HCT116 (cell line): ENCODE data around the gene CCDC187. TPM values are rescaled to one million over a fixed set of nuclear protein-coding genes. Genes with fewer than 3 reads are reported as not detected.
"Not testable (repeated sequence)": the region's sequence is repeated elsewhere in the genome, so short reads cannot be mapped to it uniquely, and the experiment has no call there.

Experiments used
- ATAC-seq: fragments of 200-7000 bp; cut with Tn5 transposase; 2 replicates; pipeline ENCODE4 v1.9.1; 2020; ENCODE audit warnings: mild to moderate bottlenecking, moderate library complexity
- BruUV-seq: library from RNA; stranded (reverse); fragments of 400-500 nt; replicated peaks from 2 replicates; lab custom pipeline; 2021; lab: Mats Ljungman, UMichigan
- CTCF ChIA-PET: fragments of 300-600 bp; sonication (Branson Sonifier 250); formaldehyde crosslinking; loops from one replicate; lab custom pipeline; 2021; ENCODE audit warnings: antibody characterized with exemption; lab: Charles Lee
- POLR2A ChIA-PET: fragments of 300-600, 350-600 bp; sonication (Branson Sonifier 250); formaldehyde crosslinking; loops from one replicate; lab custom pipeline; 2021; ENCODE audit warnings: antibody characterized with exemption; lab: Charles Lee
- RAD21 ChIA-PET, 2 experiments: fragments of 300-600 bp; sonication (Branson Sonifier 250); formaldehyde crosslinking; loops; one replicate each; lab custom pipeline; 2023; ENCODE audit warnings: low total read pairs in 2 of 2; ENCODE audit not compliant: uncharacterized antibody in 2 of 2, unreplicated experiment in 2 of 2, low non-redundant PET in 1 of 2; lab: Charles Lee
- DNase-seq: peaks from one replicate; pipeline ENCODE4 v3.0.0-alpha.2; 2010; ENCODE audit warnings: low read depth, low spot score
- H2AFZ ChIP-seq: fragments of 200-600 bp; shearing (Covaris generic), sonication (generic); 2 replicates; pipeline ENCODE4 v1.6.1; 2017; ENCODE audit warnings: low read depth, mixed run types, mixed read lengths, antibody characterized with exemption, low read length; ENCODE audit not compliant: poor library complexity, severe bottlenecking
- H3K27ac ChIP-seq: 2 replicates; pipeline ENCODE4 v1.5.1; 2012; ENCODE audit warnings: low read depth, low read length
- H3K27me3 ChIP-seq: fragments of 200-600 bp; sonication (generic); 2 replicates; pipeline ENCODE4 v1.6.1; 2016; ENCODE audit warnings: mixed run types, low read length, mixed read lengths; ENCODE audit not compliant: insufficient read depth
- H3K36me3 ChIP-seq, 2 experiments: fragments of 200-500 bp in 1 of 2; fragments of 200-600 bp in 1 of 2; sonication (Bioruptor generic) in 1 of 2; sonication (generic) in 1 of 2; 2 replicates each; pipeline versions ENCODE4 v1.5.1 to v1.6.1; 2014 to 2016; ENCODE audit warnings: low read length in 2 of 2, inconsistent platforms in 1 of 2, mixed read lengths in 1 of 2, mixed run types in 1 of 2; ENCODE audit not compliant: insufficient read depth in 2 of 2, control insufficient read depth in 1 of 2
- H3K4me1 ChIP-seq, 2 experiments: fragments of 200-600 bp in 1 of 2; sonication (generic) in 1 of 2; 2 replicates each; pipeline versions ENCODE4 v1.5.1 to v1.6.1; 2012 to 2017; ENCODE audit warnings: low read length in 2 of 2, inconsistent platforms in 1 of 2, mild to moderate bottlenecking in 1 of 2, mixed read lengths in 1 of 2, mixed run types in 1 of 2, moderate library complexity in 1 of 2; ENCODE audit not compliant: insufficient read depth in 2 of 2, control insufficient read depth in 1 of 2
- H3K4me2 ChIP-seq: fragments of 200-600 bp; sonication (generic); 2 replicates; pipeline ENCODE4 v1.6.1; 2017; ENCODE audit warnings: mixed run types, low read length, mixed read lengths
- H3K4me3 ChIP-seq, 2 experiments: fragments of 200-600 bp in 1 of 2; sonication (generic) in 1 of 2; replicated peaks in 1 of 2; 2 replicates each; pipeline ENCODE4 v1.5.1; 2011 to 2016; ENCODE audit warnings: low read length in 2 of 2, control low read depth in 1 of 2, low read depth in 1 of 2, mild to moderate bottlenecking in 1 of 2, mixed read lengths in 1 of 2, mixed run types in 1 of 2
- H3K79me2 ChIP-seq: fragments of 200-600 bp; sonication (generic); 2 replicates; pipeline ENCODE4 v1.6.1; 2017; ENCODE audit warnings: mild to moderate bottlenecking, mixed run types, low read length, moderate library complexity, mixed read lengths; ENCODE audit not compliant: insufficient read depth
- H3K9ac ChIP-seq: fragments of 200-600 bp; sonication (generic); 2 replicates; pipeline ENCODE4 v1.6.1; 2016; ENCODE audit warnings: low read length, mixed read lengths
- H3K9me2 ChIP-seq: fragments of 200-600 bp; sonication (generic), shearing (Covaris generic); 2 replicates; pipeline ENCODE4 v1.6.1; 2017; ENCODE audit warnings: mixed run types, mild to moderate bottlenecking, moderate library complexity; ENCODE audit not compliant: insufficient read depth
- H3K9me3 ChIP-seq, 2 experiments: fragments of 200-500 bp in 1 of 2; fragments of 200-600 bp in 1 of 2; sonication (Bioruptor generic) in 1 of 2; sonication (generic) in 1 of 2; 2 replicates each; pipeline ENCODE4 v1.6.1; 2014 to 2017; ENCODE audit warnings: low read length in 2 of 2, mixed read lengths in 2 of 2, inconsistent platforms in 1 of 2, low read depth in 1 of 2, mild to moderate bottlenecking in 1 of 2, mixed run types in 1 of 2, moderate library complexity in 1 of 2; ENCODE audit not compliant: control insufficient read depth in 1 of 2, insufficient read depth in 1 of 2
- H4K20me1 ChIP-seq: fragments of 200-600 bp; sonication (generic), shearing (Covaris generic); 2 replicates; pipeline ENCODE4 v1.6.1; 2017; ENCODE audit warnings: mixed run types, mild to moderate bottlenecking, moderate library complexity; ENCODE audit not compliant: insufficient read depth
- CBX3 ChIP-seq: IDR thresholded peaks from 2 replicates; pipeline ENCODE4 v1.6.1; 2012; ENCODE audit warnings: low read depth
- EGR1 ChIP-seq: IDR thresholded peaks from 2 replicates; pipeline ENCODE4 v1.6.1; 2012; ENCODE audit warnings: low read depth
- JUND ChIP-seq: IDR thresholded peaks from 2 replicates; pipeline ENCODE4 v1.6.1; 2012
- POLR2A ChIP-seq: IDR thresholded peaks from 2 replicates; pipeline ENCODE4 v1.7.0; 2011; ENCODE audit warnings: borderline replicate concordance; ENCODE audit not compliant: insufficient read depth, insufficient read length; ENCODE audit errors: extremely low read depth
- POLR2AphosphoS5 ChIP-seq: IDR thresholded peaks from 2 replicates; pipeline ENCODE4 v1.6.1; 2011; ENCODE audit warnings: mild to moderate bottlenecking, low read depth, low read length, moderate library complexity
- SIN3A ChIP-seq: IDR thresholded peaks from 2 replicates; pipeline ENCODE4 v1.6.1; 2012; ENCODE audit warnings: low read depth
- SP1 ChIP-seq: IDR thresholded peaks from 2 replicates; pipeline ENCODE4 v1.6.1; 2012; ENCODE audit warnings: low read depth
- SRF ChIP-seq: IDR thresholded peaks from 2 replicates; pipeline ENCODE4 v1.6.1; 2012; ENCODE audit warnings: low read depth
- ZFX ChIP-seq: fragments of 450-650 bp; IDR thresholded peaks from 2 replicates; pipeline ENCODE4 v1.6.1; 2017
- intact Hi-C: fragments of 100-400 bp; cut with micrococcal nuclease; formaldehyde crosslinking; loops from 2 replicates; pipeline ENCODE4 v1.10.0; 2022
- total RNA-seq: library from RNA; stranded (reverse); gene quantifications from one replicate; pipeline ENCODE4 v1.2.1, GENCODE V29; 2021; ENCODE audit not compliant: unreplicated experiment
- TF ChIP-seq, protein P1 (sequence below): IDR thresholded peaks from 2 replicates; pipeline ENCODE4 v1.6.1; 2012

Gene CCDC187
- total RNA-seq, 1 experiment from 2014 or later = 4.6 TPM

DNA sequence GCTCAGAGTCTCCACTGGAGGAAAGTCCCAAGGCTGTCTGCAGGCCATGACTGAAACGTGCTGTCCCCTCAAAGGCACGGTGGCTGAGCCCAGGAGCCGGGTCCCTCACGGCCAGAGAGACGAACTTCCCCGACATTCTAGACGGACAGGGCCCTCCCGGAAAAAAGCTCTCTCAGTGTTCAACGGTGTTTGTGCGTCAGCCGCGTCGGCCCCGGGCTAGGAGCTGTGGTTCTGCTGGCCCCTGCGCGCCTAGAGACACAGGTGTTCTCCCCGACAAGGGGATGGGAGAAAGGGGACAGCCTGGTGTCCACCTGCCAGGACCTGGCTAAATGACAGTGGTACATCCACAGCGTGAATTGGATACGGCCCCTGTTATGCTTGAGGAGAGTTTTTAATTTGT lies 17.7 kb upstream of the CCDC187 start:
- Histone ChIP-seq H3K4me1 (peaks cover 0 to 24% of the 10 kb centered on the region in 2 experiments; a peak in 2 of 4 replicates), H3K36me3 (no peaks in the 10 kb centered on the region), H4K20me1 (no peaks in the 10 kb centered on the region), H3K27ac (no peak overlapping the region), H2AFZ (no peak overlapping the region), H3K9me3 (peaks cover 0 to 2% of the 10 kb centered on the region in 2 experiments; a peak in 1 of 4 replicates), H3K79me2 (no peaks in the 10 kb centered on the region), H3K9me2 (no peaks in the 10 kb centered on the region), H3K27me3 (no peaks in the 10 kb centered on the region), H3K4me2 (no peak overlapping the region), H3K4me3 (no peak overlapping the region), H3K9ac (no peak overlapping the region)
- no TSS peak for BruUV-seq
- ChIA-PET POLR2A (no interaction called here), RAD21 (no interaction called here), CTCF (no interaction called here)
- ATAC-seq (no peak), DNase-seq (no peak)
- TF ChIP-seq ZFX (no peak), EGR1 (no peak), JUND (no peak), POLR2A (no peak), SP1 (no peak), SIN3A (no peak), SRF (no peak), CBX3 (no peak), POLR2AphosphoS5 (no peak)
- TF ChIP-seq, protein P1, sequence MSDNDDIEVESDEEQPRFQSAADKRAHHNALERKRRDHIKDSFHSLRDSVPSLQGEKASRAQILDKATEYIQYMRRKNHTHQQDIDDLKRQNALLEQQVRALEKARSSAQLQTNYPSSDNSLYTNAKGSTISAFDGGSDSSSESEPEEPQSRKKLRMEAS = no peak
- intact Hi-C loops = no loop called here

DNA sequence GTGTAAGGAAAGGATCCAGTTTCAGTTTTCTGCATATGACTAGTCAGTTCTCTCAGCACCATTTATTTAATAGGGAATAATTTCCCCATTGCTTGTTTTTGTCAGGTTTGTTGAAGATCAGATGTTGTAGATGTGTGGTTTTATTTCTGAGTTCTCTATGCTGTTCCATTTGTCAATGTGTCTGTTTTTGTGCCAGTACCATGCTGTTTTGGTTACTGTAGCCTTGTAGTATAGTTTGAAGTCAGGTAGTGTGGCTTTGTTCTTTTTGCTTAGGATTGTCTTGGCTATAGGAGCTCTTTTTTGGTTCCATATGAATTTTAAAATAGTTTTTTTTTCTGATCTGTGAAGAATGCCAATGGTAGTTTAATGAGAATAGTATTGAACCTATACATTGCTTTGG lies 17.1 kb upstream of the CCDC187 start:
- ATAC-seq, intact Hi-C loops: not testable (repeated sequence)

DNA sequence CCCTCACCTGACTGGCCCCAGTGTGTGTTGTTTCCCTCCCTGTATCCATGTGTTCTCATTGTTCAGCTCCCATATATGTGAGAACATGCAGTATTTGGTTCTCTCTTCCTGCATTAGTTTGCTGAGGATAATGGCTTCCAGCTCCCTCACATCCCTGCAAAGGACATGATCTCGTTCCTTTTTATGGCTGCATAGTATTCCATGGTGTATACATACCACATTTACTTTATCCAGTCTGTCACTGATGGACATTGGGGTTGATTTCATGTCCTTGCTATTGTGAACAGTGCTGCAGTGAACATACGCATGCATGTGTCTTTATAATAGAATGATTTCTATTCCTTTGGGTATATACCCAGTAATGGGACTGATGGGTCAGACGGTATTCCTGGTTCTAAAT lies 16.1 kb upstream of the CCDC187 start:
- RAD21 ChIA-PET, H4K20me1 ChIP-seq, H3K27ac ChIP-seq, H3K9ac ChIP-seq, H3K4me3 ChIP-seq, H3K36me3 ChIP-seq, BruUV-seq, H3K27me3 ChIP-seq, H3K79me2 ChIP-seq, H3K4me2 ChIP-seq, POLR2A ChIA-PET, H3K9me2 ChIP-seq, ATAC-seq, intact Hi-C loops, DNase-seq, H2AFZ ChIP-seq: not testable (repeated sequence)
- H3K9me3 ChIP-seq = peaks cover 5 to 16% of the 10 kb centered on the region in 2 experiments; a peak in 2 of 4 replicates
- peaks cover 0 to 18% of the 10 kb centered on the region in 2 experiments; a peak in 2 of 4 replicates for H3K4me1 ChIP-seq
- CTCF ChIA-PET = interaction anchor here (1.1 kb wide), 1 partner anchor 43 kb away, joined by 3 read pairs; no protein-coding TSS in a partner anchor

More for the DNA sequence above, 17.1 kb upstream of the CCDC187 start:
- BruUV-seq, H3K79me2 ChIP-seq, H3K4me2 ChIP-seq, H3K27ac ChIP-seq, H3K9me2 ChIP-seq, H3K27me3 ChIP-seq, H3K4me3 ChIP-seq, DNase-seq, H3K9me3 ChIP-seq, RAD21 ChIA-PET, H4K20me1 ChIP-seq, H3K36me3 ChIP-seq, H3K9ac ChIP-seq, H2AFZ ChIP-seq, POLR2A ChIA-PET: not testable (repeated sequence)
- H3K4me1 ChIP-seq = peaks cover 0 to 19% of the 10 kb centered on the region in 2 experiments; a peak in 2 of 4 replicates
- CTCF ChIA-PET = interaction anchor here (1.1 kb wide), 1 partner anchor 42 kb away, joined by 3 read pairs; no protein-coding TSS in a partner anchor

DNA sequence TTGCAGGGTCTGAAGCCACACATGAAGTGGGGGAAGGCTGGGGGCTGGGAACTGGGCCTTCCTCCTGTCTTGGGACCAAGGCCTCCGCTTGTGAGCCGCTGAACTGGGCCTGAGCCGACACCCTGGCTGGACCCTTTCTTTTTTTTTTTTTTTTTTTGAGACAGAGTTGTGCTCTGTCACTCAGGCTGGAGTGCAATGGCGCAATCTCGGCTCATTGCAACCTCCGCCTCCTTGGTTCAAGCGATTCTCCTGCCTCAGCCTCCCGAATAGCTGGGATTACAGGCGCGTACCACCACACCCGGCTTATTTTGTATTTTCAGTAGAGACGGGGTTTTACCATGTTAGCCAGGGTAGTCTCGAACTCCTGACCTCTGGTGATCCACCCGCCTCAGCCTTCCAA lies 15.3 kb upstream of the CCDC187 start:
- DNase-seq, H4K20me1 ChIP-seq, H2AFZ ChIP-seq, H3K9me2 ChIP-seq, POLR2A ChIA-PET, H3K4me2 ChIP-seq, H3K36me3 ChIP-seq, H3K4me3 ChIP-seq, RAD21 ChIA-PET, H3K9ac ChIP-seq, BruUV-seq, H3K27me3 ChIP-seq, intact Hi-C loops, H3K79me2 ChIP-seq, CTCF ChIA-PET, H3K27ac ChIP-seq, ATAC-seq: not testable (repeated sequence)
- H3K4me1 ChIP-seq = peaks cover 0 to 11% of the 10 kb centered on the region in 2 experiments; a peak in 2 of 4 replicates
- peaks cover 10 to 21% of the 10 kb centered on the region in 2 experiments; a peak in 2 of 4 replicates for H3K9me3 ChIP-seq
